C4-2B (cell line): ENCODE measurements around the gene KIF21A.

ENCODE experiments used
- H3K27ac ChIP-seq: fragments of 450-650 bp; 2 replicates; pipeline ENCODE4 v1.5.1; 2017
- CTCF ChIP-seq: fragments of 450-650 bp; conservative IDR thresholded peaks from 2 replicates; pipeline ENCODE4 v1.5.1; 2017; ENCODE audit warnings: mild to moderate bottlenecking
- ZFX ChIP-seq: fragments of 450-650 bp; IDR thresholded peaks from 2 replicates; pipeline ENCODE4 v1.6.1; 2017

Gene KIF21A

GRCh38 chr12:39401459-39401858 is 41.5 kb downstream of the KIF21A start:
- TF ChIP-seq CTCF (no peak), ZFX (no peak)
- no peak overlapping the region for H3K27ac ChIP-seq

GRCh38 chr12:39395866-39396265 is 47.1 kb downstream of the KIF21A start:
- TF ChIP-seq CTCF (no peak), ZFX (no peak)
- no peak overlapping the region for H3K27ac ChIP-seq

- TF ChIP-seq CTCF (no peak), ZFX (no peak)
Observed at GRCh38 chr12:39393890-39394289, 49.0 kb downstream of the KIF21A start.

GRCh38 chr12:39393179-39393578 is 49.7 kb downstream of the KIF21A start:
- no peak for TF ChIP-seq CTCF
- no peak for TF ChIP-seq ZFX
- no peak overlapping the region for H3K27ac ChIP-seq

More at GRCh38 chr12:39393890-39394289, 49.0 kb downstream of the KIF21A start:
- no peak overlapping the region for H3K27ac ChIP-seq

- no peak overlapping the region for H3K27ac ChIP-seq
- TF ChIP-seq CTCF (no peak), ZFX (no peak)
Observed at GRCh38 chr12:39392154-39392925, 50.6 kb downstream of the KIF21A start.

- no peak overlapping the region for H3K27ac ChIP-seq
- TF ChIP-seq ZFX: no peak
- TF ChIP-seq CTCF: no peak
Observed at GRCh38 chr12:39390752-39391151, 52.2 kb downstream of the KIF21A start.

- no peak overlapping the region for H3K27ac ChIP-seq
- TF ChIP-seq CTCF (no peak), ZFX (no peak)
Observed at GRCh38 chr12:39389399-39390150, 53.3 kb downstream of the KIF21A start.
